OCI-M2 (cell line): ENCODE measurements around the gene PLXND1.
"Not testable (repeated sequence)": the region's sequence is repeated elsewhere in the genome, so short reads cannot be mapped to it uniquely, and the experiment has no call there.

Experiments used
- DNase-seq: peaks from one replicate; lab custom pipeline; 2025; ENCODE audit not compliant: unreplicated experiment; lab: John Stamatoyannopoulos, UW

Gene PLXND1

GRCh38 chr3:129553719-129554118 is 52.8 kb downstream of the PLXND1 start:
- DNase-seq = no peak

- no peak for DNase-seq
Observed at GRCh38 chr3:129553171-129553570, 53.3 kb downstream of the PLXND1 start.

GRCh38 chr3:129552287-129553050 is 54.0 kb downstream of the PLXND1 start:
- no peak for DNase-seq

- no peak for DNase-seq
Observed at GRCh38 chr3:129549805-129550204, 56.7 kb downstream of the PLXND1 start.

GRCh38 chr3:129549006-129549800 is 57.3 kb downstream of the PLXND1 start:
- DNase-seq = no peak

- no peak for DNase-seq
Observed at GRCh38 chr3:129548104-129548965, 58.1 kb downstream of the PLXND1 start.

- DNase-seq = no peak
Observed at GRCh38 chr3:129547241-129547640, 59.2 kb downstream of the PLXND1 start.

- not testable (repeated sequence) for DNase-seq
Observed at GRCh38 chr3:129545951-129546350, 60.5 kb downstream of the PLXND1 start.

- no peak for DNase-seq
Observed at GRCh38 chr3:129543999-129544398, 62.5 kb downstream of the PLXND1 start.

GRCh38 chr3:129543156-129543790 is 63.2 kb downstream of the PLXND1 start, which contains the start of gene H1-8:
TSS of gene H1-8 (plus strand) at chr3:129543175. CDS start at chr3:129543219, 44 bp downstream.
- DNase-seq = no peak

- DNase-seq = no peak
Observed at GRCh38 chr3:129542747-129543146, 63.7 kb downstream of the PLXND1 start.

- DNase-seq = no peak
Observed at GRCh38 chr3:129540776-129541516, 65.5 kb downstream of the PLXND1 start.

GRCh38 chr3:129539206-129539605 is 67.3 kb downstream of the PLXND1 start:
- no peak for DNase-seq

- DNase-seq = no peak
Observed at GRCh38 chr3:129536804-129537203, 69.7 kb downstream of the PLXND1 start.

- DNase-seq = no peak
Observed at GRCh38 chr3:129536374-129536667, 70.2 kb downstream of the PLXND1 start.

- no peak for DNase-seq
Observed at GRCh38 chr3:129535075-129535474, 71.4 kb downstream of the PLXND1 start.

GRCh38 chr3:129534428-129535027 is 71.9 kb downstream of the PLXND1 start:
- DNase-seq = no peak

- DNase-seq = no peak
Observed at GRCh38 chr3:129533406-129533805, 73.1 kb downstream of the PLXND1 start.

GRCh38 chr3:129532261-129532660 is 74.2 kb downstream of the PLXND1 start:
- DNase-seq = no peak

GRCh38 chr3:129531699-129532098 is 74.8 kb downstream of the PLXND1 start:
- no peak for DNase-seq
